ENCODE data around the gene WDPCP. TPM values are rescaled to one million over a fixed set of nuclear protein-coding genes. Genes with fewer than 3 reads are reported as not detected.
"Not testable (repeated sequence)": the region's sequence is repeated elsewhere in the genome, so short reads cannot be mapped to it uniquely, and the experiment has no call there.

WDPCP gene
- polyA plus RNA-seq, 3 donors, result 8.1 to 18.5 (median 14.7) TPM

DNA sequence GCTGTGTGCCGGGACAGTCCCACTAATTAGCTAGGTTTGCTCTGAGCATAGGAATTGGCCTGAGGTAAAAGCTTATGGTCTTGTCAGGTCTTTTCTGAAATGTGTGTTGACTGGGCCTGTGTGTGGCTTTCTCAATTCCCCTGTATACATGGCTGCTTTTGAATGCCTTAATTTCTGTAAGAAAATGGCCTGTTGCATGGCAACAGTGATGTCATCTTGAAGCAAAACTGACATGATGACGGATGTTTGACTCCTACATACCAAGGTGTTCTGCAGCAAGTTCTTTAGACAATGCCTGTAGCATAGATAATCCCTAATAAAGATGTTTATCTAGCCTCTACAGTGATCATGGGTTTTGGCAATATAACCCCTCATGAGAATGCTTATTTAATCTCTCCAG is 339.1 kb downstream of the WDPCP start:
- DNase-seq, result no peak

DNA sequence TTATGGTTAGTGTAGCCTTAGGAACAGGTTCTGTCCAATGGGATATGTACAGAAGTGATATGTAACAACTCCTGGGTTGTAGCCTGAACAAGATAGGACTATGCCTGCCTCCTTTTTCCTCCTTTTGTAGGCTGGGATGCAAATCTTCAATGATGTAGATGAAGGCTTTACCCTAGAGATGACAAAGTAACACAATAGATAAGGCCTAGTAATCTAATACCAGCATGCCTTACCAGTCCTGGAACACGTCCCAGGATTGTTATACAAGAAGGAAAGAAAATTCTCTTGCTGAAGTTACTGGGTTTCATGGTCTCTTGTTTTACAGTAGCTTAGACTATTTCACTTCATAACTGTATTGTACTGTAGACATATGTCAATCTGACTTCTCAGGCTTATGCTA is 345.5 kb downstream of the WDPCP start:
- DNase-seq, result no peak

DNA sequence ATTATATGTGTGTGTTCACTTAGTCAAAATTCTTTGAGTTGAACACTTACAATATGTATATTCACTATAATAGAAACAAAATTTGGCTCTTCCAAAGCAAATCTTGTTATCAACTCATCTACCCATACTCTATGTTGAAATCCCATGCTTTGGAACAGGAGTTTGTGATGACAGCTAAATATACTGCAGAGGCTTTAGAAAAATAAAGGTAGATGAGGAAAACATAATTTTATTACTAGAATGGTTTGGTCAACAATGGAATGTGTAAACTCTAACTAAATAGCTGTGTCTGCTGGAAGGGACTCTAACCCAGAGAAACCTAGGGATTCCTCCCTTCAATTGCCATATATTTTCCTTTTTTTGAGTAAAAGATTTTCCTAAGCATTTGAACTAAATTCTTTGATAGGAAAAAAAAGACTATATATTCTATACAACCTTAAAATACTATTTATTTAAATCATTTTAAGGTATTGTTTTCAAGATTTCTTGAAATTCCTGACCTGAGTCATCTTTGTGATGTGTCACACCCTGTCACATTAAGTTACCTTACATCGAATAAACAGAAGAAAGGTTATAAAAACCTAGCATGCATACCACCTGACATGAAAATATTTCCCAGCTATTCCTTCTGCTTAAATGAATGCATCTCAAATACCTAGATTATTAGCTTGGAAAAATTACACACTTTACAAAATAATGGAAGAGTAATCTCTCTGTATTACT is 362.2 kb downstream of the WDPCP start:
- DNase-seq, result no peak

DNA sequence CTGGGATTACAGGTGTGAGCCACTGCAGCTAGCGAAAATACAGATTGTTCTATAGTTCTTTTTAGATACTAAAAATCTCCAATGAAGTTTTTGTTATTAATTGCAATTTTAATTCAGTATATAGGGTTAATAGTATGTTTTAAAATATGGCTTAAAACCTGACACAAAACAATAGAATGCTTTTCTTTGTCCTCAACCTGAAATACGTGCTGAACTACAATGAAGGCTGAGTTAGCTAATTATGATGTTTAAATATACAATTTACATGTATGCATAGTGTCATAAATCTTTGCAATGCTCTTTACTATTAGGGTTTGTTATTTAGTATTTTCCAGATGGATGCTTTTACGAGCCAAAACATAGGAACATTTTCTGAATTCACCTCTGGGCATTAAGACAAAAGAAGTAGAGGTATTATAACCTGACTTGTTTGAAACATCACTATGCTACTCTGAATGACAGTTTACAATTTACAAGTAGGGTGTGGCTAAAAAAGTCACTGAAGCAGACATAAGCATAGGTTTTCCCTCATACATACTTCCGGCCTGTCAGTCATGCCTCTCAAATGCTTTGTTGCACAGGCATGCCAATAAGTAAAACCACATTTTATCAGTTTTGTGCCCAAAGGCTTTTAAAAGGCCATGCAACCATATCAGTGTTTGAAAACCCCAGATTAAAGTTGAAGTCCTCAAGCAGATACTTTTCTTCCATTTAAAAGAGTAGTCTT is 369.3 kb downstream of the WDPCP start:
- DNase-seq, result no peak

DNA sequence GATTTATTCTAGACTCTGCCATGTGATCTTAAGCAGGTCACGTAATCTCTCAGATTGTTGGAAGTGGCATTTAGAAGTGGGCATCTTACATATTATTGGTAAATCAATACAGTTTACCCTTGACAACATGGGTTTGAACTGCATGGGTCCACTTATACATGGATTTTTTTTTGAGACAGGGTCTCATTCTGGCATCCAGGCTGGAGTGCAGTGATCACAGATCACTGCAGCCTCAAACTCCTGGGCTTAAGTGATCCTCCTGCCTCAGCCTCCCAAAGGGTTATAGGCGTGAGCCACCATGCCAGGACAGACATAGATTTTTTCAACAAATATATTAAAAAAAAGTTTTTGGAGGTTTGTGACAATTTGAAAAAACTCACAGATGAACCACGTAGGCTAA is 393.0 kb downstream of the WDPCP start:
- no peak for DNase-seq

DNA sequence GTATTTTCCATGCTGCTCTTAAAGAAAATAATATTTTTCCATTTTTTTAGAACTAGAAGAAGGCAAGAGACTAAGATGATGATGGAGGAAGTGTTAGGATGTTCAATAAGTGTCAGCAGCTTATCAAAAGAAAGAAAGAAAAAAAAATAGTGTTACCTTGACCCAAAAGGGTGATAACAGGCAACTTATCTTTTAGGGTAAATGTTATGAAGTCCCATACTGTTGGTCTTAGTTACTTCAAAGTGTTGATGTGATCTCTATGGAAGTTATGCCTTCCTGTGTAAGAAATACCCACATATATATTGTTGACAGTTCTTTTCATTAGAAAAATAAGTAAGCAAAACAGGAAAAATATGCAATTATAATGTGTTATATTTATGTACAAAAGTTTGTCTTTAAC is 394.1 kb downstream of the WDPCP start:
- no peak for DNase-seq

DNA sequence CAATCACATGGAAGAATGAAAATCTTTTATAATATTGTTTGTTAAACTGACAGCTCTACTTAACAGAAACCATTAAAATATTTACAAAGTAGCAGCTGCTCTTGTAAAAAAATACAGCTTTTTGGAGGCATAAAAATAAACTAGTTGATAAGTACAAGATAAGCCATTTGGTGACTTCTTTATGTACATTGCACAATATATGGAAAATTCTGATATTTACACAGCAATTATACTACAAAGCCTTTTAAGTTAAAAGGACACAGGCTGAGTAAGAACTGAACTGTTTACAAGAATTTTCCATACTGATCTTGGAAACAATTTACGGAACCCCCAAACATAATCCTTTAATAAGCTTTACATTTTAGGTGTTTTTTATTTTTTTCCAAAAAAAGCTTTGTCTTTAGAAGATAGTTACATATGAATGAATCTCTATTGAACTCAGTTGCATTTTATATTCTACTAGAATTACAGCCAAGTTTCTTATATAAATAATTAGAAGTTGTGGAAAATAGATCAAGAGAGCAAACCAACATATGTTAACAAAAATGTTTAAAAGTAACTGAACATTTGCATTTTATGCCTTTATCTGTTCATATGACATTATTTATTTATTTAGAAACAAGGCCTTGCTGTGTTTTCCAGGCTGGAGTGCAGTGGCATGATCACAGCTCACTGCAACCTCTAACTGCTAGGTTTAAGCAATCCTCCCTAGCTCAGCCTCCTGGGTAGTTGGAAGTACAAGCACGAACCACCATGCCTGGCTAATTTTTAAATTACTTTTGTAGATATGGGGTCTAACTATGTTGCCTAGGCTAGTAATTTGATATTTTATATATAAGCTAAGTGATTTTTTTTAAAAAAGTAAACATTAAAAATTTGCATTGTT is 395.1 kb downstream of the WDPCP start:
- DNase-seq, result no peak

DNA sequence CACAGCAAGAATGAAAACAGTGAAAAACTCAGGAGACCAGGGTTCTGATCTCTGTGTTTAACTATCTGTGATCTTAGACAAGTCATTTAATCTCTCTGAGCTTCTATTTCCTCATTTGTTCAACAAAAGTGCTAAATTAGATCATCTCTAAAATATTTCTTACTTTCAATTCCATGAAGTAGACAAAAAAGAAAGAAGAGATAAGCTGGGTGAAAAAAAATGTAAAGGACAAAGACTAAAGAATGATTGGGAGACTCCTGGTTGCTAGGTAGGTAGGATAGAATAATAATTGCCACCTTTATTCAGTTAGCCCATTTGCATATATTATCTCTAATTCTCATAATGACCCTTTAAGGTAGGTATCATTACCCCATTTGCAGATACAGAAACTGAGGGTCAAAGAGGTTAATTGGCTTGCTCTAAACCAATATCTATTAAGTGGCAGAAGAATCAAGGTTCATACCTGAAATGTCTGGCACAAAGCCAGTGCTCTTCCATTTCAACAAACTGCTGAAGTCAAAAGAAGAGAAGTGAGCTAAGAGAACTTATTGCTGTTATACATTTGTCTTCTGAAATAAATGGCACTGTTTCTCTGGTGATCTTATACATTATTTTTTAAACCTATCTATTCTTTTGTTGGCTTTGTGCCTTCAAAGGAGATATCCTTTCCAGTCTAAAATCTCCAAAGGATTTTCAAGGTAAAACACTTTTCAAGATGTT is 395.9 kb downstream of the WDPCP start:
- DNase-seq, result no peak

DNA sequence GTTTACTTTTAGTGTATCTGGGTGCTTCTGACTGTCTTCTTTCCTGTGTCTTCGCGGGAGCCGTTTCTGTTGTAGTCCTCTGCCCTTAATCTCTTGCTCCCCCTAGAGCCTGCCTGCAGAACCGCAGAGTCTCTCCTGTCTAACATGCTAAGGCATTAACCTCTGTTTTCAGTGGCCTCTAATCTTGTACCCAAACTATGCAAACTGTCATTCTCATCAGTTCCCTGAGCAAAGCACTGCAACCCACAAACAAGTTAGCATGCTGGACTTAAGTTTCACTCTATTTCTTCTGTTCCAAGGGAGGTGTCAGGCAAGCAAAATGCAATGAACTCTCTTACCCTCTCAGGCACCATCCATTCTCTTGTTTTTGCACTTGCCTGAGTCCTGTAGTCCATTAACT is 399.3 kb downstream of the WDPCP start:
- no peak for DNase-seq

DNA sequence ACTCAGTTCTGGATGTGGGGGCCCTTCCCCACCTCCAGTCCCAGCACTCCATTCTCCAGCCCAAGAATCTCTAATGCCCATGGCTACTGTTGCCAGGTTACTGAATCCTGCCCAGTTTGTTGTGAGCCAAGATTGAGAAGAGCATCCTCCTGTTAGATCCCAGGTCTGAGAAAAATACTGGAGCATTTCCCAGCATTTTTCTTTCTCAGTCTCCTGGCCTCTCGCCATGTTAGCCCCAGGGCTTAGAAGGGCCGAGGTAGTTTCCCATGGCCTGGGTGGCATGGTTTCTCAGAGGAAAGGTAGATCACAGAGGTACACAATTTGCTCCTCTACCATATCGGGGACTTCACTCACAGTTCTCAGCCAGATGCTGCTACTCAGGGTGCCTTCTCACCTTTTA is 401.9 kb downstream of the WDPCP start:
- no peak for DNase-seq

DNA sequence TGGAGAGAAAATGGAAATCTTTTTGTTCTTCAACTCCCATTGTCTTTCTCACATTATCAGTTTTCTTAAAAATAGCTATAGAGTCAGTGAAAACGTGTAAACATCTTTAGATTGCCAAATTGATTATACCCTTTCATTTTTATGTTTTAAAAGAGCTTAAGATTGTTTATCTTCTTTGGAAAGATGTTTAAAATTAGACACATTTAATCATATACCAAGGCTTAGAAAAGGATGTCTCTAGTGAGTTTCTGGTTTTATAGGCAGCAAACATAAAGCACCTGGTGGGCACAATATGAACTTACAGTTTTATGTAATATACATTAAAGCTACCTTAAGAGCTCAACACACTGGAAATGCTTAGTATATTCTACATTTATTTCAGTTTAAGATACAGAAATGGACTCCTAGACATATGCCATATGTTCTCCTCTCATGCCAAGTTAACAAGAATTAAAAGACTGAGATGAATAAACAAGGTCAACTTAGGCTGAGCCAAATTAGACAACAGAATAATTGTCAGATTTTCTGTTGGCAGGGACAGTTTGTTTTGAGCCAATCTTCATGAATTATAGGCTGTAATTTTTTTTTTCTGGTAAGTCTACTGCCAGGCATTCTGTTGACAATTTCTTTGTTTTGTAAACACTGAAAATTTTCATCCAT is 425.0 kb downstream of the WDPCP start:
- no peak for DNase-seq

DNA sequence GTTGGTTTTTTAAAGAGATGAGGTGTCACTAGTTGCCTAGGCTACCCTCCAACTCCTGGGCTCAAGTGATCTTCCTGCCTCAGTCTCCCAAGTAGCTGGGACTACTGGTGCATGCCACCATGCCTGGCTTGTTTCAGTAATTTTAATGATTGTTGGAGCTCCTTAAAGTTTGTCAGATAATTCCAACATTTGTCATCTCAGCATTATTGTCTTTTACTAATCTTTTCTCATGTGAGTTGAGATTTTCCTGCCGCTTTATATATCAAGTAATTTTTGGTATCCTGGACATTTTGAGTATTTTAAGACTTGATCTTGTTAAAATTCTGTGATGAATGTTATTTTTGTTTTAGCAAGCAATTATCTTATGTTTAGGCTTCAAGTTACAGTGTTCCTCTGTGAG is 429.0 kb downstream of the WDPCP start:
- no peak for DNase-seq

DNA sequence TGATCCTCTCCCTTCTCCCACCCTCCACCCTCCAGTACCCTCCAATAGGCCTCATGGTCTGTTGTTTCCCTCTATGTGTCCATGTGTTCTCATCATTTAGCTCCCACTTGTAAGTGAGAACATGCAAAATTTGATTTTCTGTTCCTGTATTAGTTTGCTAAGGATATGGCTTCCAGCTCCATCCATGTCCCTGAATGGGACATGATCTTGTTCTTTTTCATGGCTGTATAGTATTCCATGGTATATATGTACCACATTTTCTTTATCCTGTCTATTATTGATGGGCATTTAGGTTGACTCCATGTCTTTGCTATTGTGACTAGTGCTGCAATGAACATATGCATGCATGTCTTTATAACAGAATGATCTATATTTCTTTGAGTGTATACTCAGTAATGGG is 451.6 kb downstream of the WDPCP start:
- DNase-seq, result not testable (repeated sequence)

DNA sequence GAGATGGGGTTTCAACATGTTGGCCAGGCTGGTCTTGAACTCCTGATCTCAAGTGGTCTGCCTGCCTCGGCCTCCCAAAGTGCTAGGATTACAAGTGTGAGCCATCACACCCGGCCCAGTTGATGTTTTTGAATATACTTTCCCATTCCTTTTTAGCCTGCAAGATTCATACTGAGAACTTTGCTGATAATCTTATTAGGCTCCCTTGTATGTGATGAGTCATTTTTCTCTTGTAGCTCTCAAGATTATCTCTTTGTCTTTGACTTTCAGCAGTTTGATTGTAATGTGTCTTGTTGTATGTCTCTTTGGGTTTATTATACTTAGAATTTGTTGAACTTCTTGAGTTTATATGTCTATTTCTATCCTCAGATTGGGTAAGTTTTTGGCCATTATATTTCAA is 456.3 kb downstream of the WDPCP start:
- DNase-seq, result no peak

DNA sequence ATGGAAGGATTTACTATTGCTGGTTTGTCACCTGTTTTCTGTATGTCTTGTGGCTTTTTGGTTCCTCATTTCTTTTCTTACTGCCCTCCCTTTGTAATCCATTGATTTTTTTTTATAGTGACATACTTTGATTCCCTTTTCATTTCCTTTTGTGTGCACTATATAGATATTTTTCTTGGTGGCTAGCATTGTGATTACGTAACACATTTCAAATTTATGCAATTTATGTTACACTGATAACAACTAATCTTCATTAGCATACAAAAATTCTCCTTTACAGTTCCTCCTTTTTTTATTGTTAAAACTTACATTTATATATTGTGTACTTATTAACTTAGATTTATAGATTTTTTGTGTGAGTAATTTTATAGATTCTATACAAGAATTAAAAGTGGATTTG is 457.1 kb downstream of the WDPCP start:
- DNase-seq, result no peak

DNA sequence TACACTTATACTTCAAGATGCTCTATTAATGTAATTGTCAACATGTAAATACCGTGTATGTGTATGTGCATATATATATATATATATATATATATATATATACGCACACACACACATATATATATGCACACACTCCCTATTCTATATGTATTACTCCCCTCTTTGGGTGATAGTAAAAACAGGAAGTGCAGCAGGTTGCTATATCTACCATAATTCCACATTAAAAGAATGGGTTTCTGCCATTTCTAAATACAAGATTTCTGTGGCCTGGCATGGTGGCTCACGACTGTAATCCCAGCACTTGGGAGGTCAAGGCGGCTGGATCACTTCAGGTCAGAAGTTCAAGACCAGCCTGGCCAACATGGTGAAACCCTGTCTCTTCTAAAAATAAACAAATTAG is 460.7 kb downstream of the WDPCP start:
- no peak for DNase-seq

DNA sequence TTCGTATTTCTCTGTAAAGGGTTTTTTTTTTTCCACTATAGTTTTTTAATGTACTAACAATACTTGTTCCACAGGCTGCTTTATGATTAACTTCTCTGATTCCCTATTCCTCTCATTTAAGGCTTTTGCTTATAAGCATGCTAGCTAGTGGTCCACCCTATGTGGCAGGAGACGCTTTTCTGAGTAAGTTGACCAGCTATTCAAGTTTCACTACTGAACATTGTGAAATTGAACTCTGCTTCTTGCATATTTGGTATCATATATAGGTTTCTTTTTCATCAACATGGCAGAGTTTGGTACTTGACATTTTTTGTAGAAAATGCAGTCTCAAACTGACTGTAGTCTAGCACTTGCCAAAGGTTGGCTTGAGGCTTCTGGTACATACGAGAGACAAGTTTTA is 463.4 kb downstream of the WDPCP start:
- DNase-seq, result no peak

DNA sequence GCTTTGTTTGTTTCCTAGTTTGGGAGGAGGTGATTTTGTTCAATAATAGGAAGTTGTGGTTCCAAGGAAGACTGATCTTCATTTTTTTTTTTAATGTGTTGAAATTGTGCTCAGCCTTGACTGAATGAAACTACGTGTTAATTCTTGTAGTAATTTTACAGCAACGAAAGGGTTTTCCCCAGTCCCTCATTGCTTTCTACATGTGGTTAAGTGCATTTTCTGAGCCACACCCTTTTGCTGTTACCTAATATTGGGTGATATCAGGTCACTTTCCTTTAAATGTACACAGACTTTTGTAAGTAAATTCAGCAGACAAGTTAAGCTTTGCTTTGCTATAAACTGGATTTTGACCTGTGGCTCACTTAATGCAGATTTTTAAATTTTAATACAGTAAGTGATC is 464.1 kb downstream of the WDPCP start:
- DNase-seq, result no peak

DNA sequence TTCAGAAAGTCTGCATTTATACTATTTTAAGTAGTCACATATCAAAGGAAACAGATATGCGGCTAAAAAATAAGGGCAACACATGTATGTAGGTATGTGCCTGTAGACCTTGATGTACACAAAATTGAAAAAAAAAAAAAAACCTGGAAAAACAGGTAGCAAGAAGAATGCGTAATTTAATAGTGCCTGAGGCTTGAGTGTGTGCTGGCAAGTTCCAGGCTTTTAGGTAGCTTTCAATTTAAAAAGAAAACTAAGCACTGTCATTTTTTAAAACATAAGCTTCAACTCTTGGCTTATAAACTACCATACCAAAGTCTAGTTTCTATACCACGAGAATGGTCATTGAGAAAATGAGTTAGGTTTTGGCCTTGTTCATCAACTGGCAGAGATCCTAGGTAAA is 465.4 kb downstream of the WDPCP start:
- DNase-seq, result no peak

DNA sequence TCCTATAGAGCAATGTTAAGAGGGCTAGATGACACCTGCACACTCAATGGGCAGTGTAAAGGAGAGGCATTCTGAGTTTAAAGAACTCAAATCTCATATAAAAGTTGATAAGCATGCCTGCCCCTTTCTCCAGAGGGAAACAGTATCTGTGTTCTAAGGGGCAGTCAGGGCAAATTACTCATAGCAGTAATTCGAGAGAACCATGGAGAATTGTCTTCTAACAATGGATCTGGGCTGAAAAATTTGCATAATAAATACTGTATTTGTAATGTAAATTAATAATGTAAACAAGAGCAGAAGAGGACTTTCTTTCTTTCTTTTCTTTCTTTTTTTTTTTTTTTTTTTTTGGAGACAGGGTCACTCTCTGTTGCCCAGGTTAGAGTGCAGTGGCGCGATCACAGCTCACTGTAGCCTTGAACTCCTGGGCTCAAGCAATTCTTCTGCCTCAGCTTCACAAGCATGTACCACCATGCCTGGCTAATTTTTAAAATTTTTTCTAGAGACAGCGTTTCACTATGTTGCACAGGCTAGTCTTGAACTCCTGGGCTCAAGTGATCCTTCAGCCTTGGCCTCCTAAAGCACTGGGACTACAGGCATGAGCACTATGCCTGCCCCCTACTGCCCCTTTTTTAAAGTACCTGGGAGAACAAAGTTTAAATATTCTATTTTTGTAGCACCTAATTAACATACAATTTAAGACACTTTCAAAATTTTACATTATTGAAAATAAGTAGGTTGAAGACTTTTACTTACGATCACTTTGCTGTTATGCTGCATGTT is 467.0 kb downstream of the WDPCP start:
- DNase-seq, result no peak

DNA sequence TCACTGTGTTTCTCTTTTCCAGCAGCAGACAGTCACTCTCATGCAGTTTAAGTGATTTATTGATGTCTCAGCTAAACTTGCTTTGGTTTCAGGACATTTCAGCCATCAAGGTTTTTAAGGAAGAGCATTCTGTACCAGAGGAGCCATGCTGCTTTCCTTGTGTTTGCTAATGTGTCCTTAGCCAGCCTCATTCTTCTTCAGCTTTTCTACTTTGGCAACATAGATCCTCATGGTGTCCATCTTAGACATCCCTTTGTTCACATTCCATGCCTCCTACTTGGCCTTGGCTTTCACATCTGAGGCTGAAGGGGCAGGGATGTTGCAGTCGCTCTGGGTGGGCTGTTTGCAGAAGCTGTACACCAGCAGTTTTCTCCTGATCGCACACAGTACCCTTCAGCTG is 469.5 kb downstream of the WDPCP start:
- DNase-seq, result no peak

Data from renal pelvis (tissue), 4 donors.